Measurements from ENCODE around the gene SSX4B. TPM values are rescaled to one million over a fixed set of nuclear protein-coding genes. Genes with fewer than 3 reads are reported as not detected.
"Not testable (repeated sequence)": the region's sequence is repeated elsewhere in the genome, so short reads cannot be mapped to it uniquely, and the experiment has no call there.

The SSX4B gene
- total and polyA plus RNA-seq, 10 donors = not detected

GRCh38 chrX:48397825-48398224 is 13.9 kb downstream of the SSX4B start:
- H3K36me3 ChIP-seq; H3K27me3 ChIP-seq (replicated peaks in 1 of 7); DNase-seq; H3K9me3 ChIP-seq; intact Hi-C loops (cut with DNase I; ENCODE audit: low total_unique reads); H3K27ac ChIP-seq; H3K4me3 ChIP-seq; H3K4me1 ChIP-seq: not testable (repeated sequence)
- 0 to 27% (median 22%) methylated on average over 1 of the region's 1 CpG; no CpG with 5 or more reads in 2 of the 5 donors for WGBS, 5 donors

- WGBS, 5 donors = 53 to 90% (median 75%) methylated on average over 1 to 2 of the region's 2 CpGs
- H3K27ac ChIP-seq; H3K4me3 ChIP-seq; DNase-seq; intact Hi-C loops (cut with DNase I; ENCODE audit: low total_unique reads); H3K36me3 ChIP-seq; H3K27me3 ChIP-seq (replicated peaks in 1 of 7); H3K4me1 ChIP-seq; H3K9me3 ChIP-seq: not testable (repeated sequence)
Observed at GRCh38 chrX:48396931-48397330, 14.8 kb downstream of the SSX4B start.

GRCh38 chrX:48383239-48383638 is 28.5 kb downstream of the SSX4B start, which contains the start of gene SSX4:
Gene SSX4 (plus strand): TSS chrX:48383539. CDS start chrX:48384054, 515 bp downstream.
- H3K27me3 ChIP-seq (replicated peaks in 1 of 7); H3K4me3 ChIP-seq; H3K36me3 ChIP-seq; H3K27ac ChIP-seq; DNase-seq; H3K4me1 ChIP-seq; H3K9me3 ChIP-seq; intact Hi-C loops (cut with DNase I; ENCODE audit: low total_unique reads): not testable (repeated sequence)
- WGBS, 5 donors = no CpG with 5 or more reads among the region's 16 CpGs

GRCh38 chrX:48370408-48370807 is 41.4 kb downstream of the SSX4B start:
- H3K27me3 ChIP-seq (replicated peaks in 1 of 7); H3K4me3 ChIP-seq; intact Hi-C loops (cut with DNase I; ENCODE audit: low total_unique reads); DNase-seq; H3K4me1 ChIP-seq; H3K27ac ChIP-seq; H3K9me3 ChIP-seq; H3K36me3 ChIP-seq: not testable (repeated sequence)
- WGBS, 5 donors = no CpG with 5 or more reads among the region's 8 CpGs

- H3K9me3 ChIP-seq; intact Hi-C loops (cut with DNase I; ENCODE audit: low total_unique reads); DNase-seq; H3K27ac ChIP-seq; H3K27me3 ChIP-seq (replicated peaks in 1 of 7); H3K4me3 ChIP-seq; H3K36me3 ChIP-seq; H3K4me1 ChIP-seq: not testable (repeated sequence)
- WGBS, 5 donors = no CpG with 5 or more reads among the region's 12 CpGs
Observed at GRCh38 chrX:48367717-48368408, 43.9 kb downstream of the SSX4B start.

GRCh38 chrX:48359281-48359680 is 52.5 kb downstream of the SSX4B start:
- H3K27ac ChIP-seq; H3K4me3 ChIP-seq; H3K36me3 ChIP-seq; DNase-seq; intact Hi-C loops (cut with DNase I; ENCODE audit: low total_unique reads); H3K27me3 ChIP-seq (replicated peaks in 1 of 7); H3K4me1 ChIP-seq; H3K9me3 ChIP-seq: not testable (repeated sequence)
- 77 to 93% (median 84%) methylated on average over 3 to 6 of the region's 6 CpGs for WGBS, 5 donors

- Histone ChIP-seq H3K27ac (no peak overlapping the region), H3K27me3 (replicated peaks in 1 of 7) (no peaks in the 10 kb centered on the region), H3K9me3 (no peaks in the 10 kb centered on the region), H3K4me3 (no peak overlapping the region), H3K4me1 (no peaks in the 10 kb centered on the region), H3K36me3 (no peaks in the 10 kb centered on the region)
- TF ChIP-seq CTCF (IDR thresholded peaks at IDR 0.05 in 8 of 11, conservative IDR thresholded peaks at IDR 0.05 in 3 of 11) (no peak), POLR2A (IDR thresholded peaks at IDR 0.05) (no peak), POLR2AphosphoS5 (IDR thresholded peaks at IDR 0.05) (no peak)
- 88 to 98% (median 93%) methylated on average over 8 of the region's 8 CpGs for WGBS, 5 donors
- DNase-seq = no peak
- intact Hi-C loops (cut with DNase I; ENCODE audit: low total_unique reads) = no loop called here
Observed at GRCh38 chrX:48357681-48358080, 54.1 kb downstream of the SSX4B start.

GRCh38 chrX:48356315-48357094 is 55.3 kb downstream of the SSX4B start, which contains the start of gene SSX3:
Gene SSX3 (minus strand): TSS chrX:48356703. CDS start chrX:48355249, 1,454 bp downstream.
- H3K9me3 ChIP-seq; H3K4me3 ChIP-seq; H3K27me3 ChIP-seq (replicated peaks in 1 of 7); H3K27ac ChIP-seq; intact Hi-C loops (cut with DNase I; ENCODE audit: low total_unique reads); DNase-seq; H3K36me3 ChIP-seq; H3K4me1 ChIP-seq: not testable (repeated sequence)
- WGBS, 5 donors = 84 to 96% (median 94%) methylated on average over 14 to 19 of the region's 19 CpGs

All from spleen (tissue), 11 donors.